ENCODE measurements around the gene MOB3B.

MOB3B gene

DNA sequence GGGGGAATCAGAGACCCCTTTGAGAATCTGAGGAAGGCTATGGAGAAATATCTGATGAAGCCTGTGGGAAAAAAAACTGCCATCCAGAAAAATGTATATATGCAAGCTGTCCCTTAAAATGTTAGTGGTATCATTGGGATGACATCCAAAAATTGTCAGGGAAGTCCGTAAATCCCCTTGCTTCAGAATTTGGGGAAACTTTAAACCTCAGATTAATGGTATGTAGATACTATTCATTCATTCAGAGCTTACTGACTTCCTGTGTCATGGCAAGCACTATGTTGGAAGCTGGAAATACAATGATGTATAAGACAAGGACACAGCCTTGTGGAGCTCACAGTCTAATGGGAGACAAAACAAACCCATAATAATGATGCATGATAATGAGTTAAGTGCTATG lies 10.9 kb upstream of the MOB3B start:
- DNase-seq, result no peak

DNA sequence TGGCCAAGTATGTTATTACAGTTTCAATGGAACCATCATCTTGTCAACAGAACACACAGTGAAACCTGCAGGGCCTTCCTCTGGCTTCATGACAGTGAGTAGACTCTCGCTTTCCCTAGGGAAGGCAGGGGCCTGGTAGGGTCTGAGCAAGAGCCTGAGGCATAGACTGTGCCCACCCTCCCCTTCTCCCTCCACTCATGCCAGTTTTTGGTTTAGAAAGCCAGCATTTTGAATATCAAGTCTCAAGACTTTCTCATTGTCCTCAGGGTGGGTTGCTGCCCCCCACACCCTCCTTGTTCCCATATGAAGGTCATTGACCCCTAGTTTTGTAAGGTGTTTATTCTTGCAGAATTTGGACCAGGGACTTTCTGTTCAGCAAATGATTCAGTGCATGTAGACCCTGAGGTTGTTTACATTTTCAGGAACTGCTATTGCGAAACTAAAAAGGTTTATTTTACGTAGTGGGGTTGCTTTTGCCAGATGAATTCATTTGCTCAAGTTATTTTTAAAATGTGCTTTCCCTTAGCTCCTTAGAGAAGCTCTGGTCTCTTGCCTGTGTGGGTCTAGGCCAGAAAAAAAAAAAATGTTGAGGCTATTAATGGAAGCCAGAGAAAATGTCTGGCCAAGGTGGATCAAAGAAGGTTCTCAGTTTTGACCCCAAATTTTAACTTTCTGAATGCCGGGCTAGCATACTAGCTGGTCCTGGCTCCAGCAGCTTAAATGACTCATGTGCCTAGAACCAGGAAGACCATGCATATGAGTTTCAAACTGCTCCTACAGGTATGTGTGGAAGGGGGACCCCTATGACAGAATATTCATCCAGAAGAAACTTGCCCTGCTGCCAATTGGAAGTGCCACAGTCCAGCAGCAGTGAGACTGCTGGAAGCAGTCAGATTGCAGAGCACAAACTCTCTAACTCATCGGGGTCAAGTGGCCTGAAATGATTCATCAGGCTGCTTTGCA lies 10.1 kb upstream of the MOB3B start:
- DNase-seq, result no peak

DNA sequence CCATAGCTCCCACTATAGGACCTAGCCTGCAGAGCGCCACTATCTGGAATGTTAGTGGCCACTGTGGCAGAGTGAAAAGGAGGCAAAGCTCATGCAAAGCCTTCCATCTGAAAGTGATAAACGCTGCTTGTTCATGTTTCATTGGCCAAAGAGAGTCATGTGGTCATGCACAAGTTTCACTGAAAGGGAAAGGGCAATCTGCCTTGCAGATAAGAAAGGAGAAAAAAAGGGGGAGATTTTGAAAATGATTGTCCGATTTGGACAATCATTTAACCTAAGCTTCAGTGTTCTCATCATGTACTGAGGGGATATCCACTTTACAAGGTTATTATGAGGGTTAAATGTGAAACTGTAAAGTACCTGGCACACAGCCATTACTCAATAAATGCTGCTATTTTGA lies 9.0 kb upstream of the MOB3B start:
- DNase-seq, result no peak

GRCh38 chr9:27537756-27538155 lies 8.1 kb upstream of the MOB3B start:
- no peak for DNase-seq

- no peak for DNase-seq
Measured at GRCh38 chr9:27537027-27537435, 7.4 kb upstream of the MOB3B start.

GRCh38 chr9:27536168-27536567 lies 6.6 kb upstream of the MOB3B start:
- no peak for DNase-seq

DNA sequence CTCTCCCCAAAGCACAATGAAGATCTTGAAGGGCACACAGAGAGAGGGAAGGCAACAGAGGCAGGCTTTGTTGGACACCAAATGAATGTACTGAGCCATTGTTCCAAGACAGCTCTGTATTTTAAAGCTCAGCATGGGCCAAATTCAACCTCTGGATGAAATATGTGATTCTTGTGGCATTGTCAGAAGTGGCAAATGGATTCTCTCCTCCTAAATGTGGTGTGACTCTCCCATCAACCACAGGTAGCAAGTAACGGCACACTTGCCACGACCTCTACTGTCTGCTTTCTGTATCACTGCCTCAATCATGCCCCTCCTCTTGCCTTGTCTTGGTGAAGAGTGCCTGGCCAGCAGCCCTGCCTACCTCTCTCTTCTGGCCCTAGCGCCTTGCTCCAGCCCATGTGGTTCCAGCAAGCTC lies 6.1 kb upstream of the MOB3B start:
- DNase-seq, result no peak

DNA sequence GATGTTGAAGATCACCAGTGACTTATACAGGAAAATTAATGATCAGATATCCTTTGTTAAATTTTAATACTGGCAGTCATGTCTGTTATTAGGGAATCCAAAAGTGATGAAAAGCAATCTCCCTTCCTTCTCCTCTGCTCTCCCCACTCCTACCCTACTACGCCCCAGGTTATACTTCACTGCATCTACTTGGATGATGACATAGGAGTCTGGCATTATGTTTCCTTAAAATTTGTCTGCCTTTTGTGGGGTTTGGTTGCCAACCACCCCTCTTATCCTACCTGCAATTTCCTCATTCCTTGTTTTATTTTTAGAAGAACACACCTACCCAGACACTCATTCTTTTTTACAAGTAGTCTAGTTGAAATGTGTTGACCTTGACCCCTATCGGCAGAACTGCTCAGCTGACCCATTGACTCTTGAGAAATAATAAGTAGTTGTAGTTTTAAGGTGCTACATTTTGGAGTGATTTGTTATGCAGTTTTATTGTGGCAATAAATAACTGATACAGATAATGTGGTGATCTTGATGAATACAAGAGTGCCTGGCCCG lies 5.1 kb upstream of the MOB3B start:
- DNase-seq, result no peak

DNA sequence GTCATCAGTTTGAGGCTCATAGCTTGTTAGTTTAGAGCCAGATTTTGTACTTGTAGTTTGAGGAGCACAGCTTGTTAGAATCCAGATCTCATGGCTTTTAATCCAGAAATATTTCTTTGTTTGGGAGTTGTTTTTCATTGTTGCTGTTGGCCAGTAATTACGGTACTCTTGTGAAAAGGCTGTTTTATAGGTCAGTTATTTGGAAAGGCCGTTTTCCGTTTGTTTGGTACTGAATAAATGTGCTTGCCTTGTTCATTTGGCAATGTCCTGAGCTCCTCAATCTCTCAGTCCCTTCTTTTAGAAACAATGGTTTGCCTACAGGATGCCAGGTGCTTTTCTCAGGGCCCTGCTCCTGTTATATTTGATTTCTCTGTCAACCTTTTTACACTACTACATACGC lies 4.5 kb upstream of the MOB3B start:
- no peak for DNase-seq

DNA sequence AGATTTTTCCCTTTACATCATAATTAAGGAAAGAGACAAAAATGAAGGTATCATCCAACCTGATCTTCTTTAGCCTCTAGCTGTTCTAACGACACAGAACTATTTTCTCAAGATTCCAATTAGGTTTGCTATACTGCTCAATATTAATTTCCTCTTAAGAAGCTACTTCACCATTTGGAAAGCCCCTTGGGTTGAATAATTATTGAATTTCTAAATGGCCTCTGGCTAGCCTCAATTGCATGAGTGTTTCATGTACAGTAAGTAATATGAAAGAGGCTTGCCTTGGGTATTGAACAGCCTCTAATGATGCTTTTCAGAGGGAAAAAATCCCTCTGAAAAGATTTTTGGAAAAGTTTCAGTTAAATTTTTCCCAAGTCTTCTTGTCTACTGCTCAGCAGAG lies 3.7 kb upstream of the MOB3B start:
- no peak for DNase-seq

DNA sequence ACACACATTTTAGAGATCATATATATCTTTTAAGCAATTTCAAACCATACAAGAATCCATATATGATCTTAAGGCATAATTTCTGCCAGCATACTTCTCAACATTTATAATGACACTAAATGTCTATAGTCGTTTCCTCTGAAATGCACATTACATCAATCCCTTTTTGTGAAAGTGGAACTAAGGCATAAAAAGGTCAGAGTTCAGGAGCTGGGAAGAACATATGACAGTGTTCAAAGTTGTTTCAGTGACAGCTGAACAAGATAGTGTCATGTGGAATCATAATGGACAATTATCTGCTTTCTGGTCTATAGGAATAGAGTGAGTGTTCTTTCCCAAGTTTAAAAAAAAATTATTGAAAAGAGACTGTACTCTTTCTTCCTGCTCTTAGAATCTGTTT lies 2.4 kb upstream of the MOB3B start:
- DNase-seq, result no peak

GRCh38 chr9:27530915-27531755 lies 1.5 kb upstream of the MOB3B start:
- DNase-seq, result no peak

DNA sequence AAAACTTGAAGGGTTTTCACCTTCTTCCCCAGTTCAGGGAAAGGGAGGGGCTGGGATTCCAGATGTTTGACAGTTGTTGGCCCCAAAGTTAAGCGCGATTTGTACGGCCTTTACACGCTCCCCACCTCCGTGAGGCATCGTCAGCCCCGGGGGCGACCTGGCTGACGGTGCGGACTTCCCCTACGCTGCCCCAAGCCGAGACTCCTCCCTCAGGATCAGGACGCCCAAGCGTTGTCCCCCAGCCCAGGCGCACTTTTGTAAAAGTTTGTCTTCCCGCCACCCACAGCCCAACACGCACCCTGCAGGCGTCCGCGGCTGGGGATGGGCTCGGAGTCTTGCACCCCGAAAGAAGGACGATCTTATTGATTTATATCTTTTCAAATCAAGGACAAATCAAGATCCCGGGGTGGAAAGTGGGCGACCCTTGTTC lies 713 bp downstream of the MOB3B start:
- DNase-seq, result no peak

DNA sequence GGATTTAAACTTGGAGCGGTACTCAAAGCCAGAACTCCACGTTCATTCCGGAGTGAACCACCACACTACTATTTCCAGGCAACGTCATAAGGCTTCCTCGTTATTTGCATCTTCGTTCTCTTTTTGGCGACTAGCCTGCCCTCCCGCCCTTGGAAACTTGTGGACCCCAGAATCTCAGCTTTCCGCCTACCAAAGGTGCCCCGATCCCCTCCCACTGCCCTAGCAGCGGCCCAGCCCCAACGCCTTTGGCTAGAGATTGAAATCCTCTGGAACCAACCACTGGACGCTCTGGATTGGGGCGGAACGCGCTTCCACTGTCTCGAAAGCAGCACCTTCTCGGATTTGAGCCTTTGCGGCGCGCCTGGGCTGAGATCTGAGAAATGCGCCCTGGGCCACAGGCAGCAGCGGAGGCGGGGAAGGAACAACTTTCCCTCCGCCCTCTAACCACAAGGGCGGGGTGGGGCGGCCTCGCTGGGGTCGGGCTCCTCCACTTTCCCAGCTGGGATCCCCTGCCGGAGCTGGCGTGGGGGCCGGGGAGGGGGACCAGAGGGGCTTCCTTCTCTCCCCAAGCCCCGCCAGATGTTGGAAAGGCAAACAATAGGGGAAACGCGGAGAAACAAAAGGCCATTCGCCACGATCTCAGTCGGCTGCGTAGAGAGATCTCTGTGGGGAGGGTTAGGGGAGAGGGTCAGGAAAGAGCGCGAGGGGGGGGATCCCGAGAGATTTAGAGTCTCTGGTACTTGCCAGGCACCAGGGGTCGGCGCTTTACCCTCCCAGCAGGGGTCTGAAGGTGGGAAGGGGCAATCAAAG lies 1.3 kb downstream of the MOB3B start:
- no peak for DNase-seq

- DNase-seq, result no peak
Measured at GRCh38 chr9:27527702-27528075, 1.9 kb downstream of the MOB3B start.

DNA sequence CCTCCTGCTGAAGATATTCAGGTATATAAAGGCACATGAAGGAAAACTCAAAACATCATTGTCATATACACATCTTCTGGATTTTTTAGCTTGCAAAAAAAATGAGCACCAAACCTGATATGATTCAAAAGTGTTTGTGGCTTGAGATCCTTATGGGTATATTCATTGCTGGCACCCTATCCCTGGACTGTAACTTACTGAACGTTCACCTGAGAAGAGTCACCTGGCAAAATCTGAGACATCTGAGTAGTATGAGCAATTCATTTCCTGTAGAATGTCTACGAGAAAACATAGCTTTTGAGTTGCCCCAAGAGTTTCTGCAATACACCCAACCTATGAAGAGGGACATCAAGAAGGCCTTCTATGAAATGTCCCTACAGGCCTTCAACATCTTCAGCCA lies 5.4 kb downstream of the MOB3B start, which contains the start of gene IFNK:
IFNK (plus strand) TSS at position 55 of the 400 bp plus-strand sequence; CDS start at position 102, 47 bp downstream.
- DNase-seq, result no peak

- no peak for DNase-seq
Measured at GRCh38 chr9:27523141-27523540, 6.5 kb downstream of the MOB3B start.

GRCh38 chr9:27520986-27521385 lies 8.6 kb downstream of the MOB3B start:
- no peak for DNase-seq

DNA sequence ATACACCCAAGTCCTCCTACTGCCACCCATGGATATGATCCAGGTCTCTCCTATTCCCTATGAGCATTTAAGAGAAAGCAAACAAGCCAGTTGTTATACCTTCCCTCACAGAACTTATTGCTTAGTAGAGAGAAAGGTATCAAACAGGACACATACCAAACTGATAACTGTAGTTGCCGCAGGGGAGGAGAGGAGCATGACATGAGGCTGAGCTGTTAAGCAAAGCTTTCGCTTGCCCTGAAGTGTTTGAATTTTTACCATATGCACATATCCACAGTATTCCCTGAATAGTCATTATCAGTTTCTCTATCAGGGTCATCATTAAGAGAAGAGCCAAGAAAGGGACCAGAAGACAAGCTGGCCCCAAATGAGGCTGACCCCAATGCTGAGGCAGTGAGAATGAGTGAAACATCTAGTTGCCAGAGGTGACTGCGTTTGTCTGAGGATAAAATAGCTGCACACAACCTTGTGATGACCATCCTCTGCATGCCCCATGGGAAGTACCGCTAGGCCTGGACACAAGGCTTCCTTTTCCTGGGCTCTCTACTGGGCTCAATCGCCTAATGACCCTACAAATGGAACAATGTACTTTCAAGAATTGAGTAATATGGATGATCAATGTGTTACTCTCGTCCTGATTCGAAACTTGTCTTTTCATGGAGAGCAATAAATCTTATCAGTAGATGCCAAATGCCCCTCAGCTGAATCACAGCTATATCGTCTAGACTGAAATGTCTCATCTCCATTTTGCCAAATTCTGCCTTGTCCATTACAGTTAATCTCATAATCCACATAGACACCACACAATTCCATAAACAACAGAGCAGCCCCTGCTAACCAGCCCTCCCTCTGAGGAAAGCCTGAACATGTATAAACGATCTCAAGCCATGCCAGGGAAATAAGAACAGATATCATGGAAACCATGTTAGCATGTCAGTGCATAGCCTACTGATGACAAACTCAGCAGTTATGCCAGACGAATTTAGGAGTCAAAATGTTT lies 9.8 kb downstream of the MOB3B start:
- DNase-seq, result no peak

GRCh38 chr9:27518809-27519208 lies 10.8 kb downstream of the MOB3B start:
- no peak for DNase-seq

DNA sequence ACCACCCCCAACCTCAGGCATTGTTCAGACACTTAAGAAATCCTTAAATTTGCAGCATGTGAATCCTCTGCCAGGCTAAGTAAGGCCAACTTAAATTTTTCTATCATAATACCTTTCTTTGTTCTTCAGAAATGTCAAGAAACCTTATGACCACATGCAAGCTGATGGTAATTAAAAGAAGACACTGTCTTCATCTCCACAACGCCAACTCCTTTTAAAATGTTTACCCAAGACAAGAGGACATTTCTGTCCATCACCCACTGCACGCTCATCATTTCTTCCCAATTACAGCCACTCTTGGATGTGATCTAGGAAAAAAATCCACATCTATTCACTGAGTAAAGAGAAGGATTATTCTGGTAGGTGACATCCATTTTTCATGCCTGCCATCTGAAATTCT lies 11.6 kb downstream of the MOB3B start:
- no peak for DNase-seq

All from NCI-H187 treated with DMSO at 0.1 percent for 48 hours (cell line).